Iris pigment epithelial cell (primary cell): ENCODE measurements around the gene GRM3.

ENCODE experiments used
- DNase-seq: peaks from one replicate; pipeline ENCODE4 v3.0.0-alpha.2; 2011; ENCODE audit warnings: low read depth

Gene GRM3

DNA sequence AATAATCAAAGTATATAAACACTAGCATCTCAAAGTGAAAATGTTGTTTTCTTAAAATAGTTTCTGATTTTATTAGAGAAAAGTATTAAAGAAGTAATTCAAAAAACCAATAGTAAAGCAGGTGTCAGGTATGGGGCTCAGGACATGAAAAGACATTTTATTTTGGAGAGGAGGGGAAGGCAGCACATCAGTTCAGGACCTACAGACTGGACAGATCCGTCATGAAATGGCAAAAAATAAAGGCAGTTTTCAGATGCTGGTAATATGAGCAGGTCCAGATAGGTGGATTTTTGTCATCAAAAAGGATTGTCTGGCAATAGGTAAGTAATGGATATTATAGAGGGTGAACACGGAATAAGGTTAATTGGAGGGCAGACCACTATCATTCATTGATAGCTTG, 49.0 kb downstream of the GRM3 start:
- DNase-seq = no peak

DNA sequence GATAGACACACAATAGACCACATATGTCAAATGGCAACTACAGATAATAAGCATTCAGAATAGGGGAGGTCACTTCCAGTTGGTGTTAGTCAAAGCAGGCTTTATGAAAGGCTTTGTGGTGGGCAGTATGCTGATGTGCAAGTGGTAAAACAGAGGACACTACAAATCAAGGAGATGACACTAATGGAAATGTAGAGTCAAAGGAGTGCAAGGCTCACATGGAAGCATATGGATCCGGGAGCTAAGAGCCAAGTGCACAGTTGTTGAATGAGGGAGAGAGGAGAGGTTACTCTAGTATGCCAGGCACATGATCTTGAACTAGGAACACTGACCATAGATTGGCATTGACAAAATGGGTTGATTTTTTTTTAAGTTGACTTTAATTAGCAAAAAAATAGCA, 62.7 kb downstream of the GRM3 start:
- DNase-seq = no peak

DNA sequence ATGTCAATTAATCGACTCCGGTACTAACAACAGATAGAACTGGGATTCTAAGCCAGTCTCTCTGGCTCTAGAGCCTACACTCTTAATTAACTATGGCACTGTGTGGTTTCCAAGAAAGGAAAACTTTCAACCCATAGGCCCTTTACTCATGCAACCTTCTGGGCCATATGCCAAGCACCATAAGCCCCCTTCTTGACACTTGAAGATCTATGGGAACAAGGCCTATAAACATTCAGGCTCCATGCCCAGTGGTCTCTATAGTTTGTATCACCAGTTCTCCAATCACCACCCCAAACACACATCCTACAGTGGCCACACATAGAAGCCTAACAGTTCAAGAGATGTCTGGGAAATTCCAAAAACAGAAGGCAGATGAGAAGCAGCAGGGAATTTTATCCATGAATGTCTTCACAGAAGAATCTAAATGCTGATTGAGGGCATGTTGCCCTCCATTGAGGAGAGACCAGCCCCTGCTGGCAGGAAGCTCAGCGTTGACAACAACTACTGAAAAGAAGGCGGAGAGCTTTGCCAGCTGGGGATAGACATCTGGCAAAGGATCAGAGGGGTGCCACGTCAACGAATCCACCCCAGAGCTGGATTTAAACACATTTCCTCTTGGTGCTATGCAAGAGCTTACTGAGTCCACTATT, 64.4 kb downstream of the GRM3 start:
- no peak for DNase-seq

DNA sequence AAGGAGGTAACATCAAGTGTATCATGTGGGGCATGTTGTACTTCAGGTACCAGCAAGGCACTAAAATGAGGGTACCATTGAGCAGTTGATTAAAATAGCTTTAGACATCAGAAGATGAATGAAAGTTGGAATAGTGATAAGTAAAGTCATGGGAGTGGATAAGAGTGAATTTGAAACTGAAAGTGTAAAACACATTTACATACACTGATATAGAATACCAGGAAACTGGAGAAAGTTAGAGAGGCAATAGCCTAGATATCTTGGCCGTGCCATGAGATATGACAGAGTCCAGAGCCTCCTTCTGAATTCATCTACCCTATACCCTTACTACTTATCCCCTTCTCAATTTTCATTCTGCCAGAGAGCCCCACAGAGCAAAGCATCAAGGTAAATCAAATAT, 76.6 kb downstream of the GRM3 start:
- DNase-seq = no peak

DNA sequence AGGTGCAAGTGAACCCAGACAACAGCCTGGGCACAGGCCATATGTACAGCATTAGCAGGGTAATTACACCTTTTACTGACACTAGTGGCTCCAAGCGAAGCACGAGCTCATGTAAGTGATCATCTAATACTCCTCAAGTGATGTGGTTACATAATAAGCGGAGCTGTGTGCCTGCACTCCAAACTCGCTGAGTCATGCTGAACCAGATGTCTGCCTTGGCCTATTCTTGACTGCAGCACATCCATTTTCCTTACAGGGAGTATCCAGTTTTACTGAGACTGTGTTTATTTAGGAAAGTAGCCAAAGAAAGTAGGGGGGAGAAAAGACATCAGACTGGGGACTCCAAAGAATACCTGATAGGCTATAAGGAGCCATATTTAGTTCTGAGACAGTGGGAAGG, 90.1 kb downstream of the GRM3 start:
- DNase-seq = peak; percentile 8

DNA sequence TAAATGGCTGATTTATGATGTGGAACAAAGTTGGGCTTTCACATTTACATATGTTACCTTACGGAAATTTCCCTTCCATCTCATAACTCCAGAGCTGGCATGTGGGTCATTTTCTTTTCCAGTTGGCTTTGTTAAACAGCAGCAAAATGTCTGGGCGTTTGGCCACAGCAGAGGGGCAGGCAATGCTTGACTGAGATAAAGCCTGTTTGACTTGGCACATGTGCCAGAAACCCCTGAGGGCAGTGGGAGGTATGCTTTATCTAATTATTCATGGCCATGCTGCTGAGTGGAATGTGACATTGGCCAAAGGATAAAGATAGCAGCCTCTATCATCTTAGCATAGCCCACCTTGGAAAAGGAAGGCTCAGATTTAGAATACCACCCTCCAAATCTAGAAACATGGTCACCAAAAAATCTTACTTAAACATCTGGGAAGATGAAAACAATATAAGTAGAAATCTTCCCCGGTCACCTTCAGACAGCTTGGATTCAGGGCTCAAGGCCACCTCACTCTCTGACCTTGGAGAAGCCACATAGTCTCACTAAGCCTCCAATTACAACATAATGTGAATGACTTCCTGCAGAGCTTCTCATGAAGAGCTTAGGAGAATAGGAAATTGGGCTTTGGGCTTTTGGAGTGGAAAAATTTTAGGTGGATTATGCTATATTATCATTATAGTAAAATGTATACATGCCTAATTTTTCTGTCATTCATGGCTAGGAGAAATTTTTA, 101.5 kb downstream of the GRM3 start:
- DNase-seq = no peak

DNA sequence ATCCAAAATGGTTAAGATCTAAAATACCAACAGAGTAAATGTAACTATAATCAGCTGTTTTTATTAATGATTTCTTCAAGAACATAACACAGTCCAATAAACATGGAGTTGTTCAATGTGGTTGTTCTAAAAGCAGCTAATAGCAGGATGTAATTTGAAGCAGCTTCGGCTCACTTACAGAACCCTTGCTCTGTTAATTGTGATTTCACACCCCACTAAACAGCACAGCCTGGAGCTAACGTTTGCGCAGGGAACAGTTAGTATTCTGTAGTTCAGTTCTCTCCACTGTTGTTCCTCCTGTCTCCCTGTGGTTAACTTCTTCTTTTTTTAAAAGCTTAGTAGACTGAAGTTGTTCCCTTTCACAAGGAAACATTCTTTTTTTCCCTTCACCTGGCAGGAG, 104.0 kb downstream of the GRM3 start:
- no peak for DNase-seq

DNA sequence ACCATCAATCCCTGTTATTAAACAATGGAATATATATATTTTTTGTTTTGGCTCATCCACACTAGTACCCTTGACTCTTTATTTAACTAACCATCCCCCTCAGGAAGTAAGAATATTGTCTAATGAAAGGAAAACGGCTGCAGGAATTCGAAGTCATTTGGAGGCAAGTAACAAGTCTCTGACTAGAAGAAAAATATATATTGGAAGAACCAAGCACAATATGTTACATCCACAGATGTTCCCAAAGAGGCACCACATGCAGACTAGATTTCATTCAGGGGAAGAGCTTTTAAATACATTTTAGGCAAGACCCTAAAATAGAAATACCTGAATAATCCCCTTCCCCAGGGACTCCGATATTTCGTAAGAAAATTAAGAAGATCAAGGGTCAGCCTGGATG, 104.5 kb downstream of the GRM3 start:
- no peak for DNase-seq

DNA sequence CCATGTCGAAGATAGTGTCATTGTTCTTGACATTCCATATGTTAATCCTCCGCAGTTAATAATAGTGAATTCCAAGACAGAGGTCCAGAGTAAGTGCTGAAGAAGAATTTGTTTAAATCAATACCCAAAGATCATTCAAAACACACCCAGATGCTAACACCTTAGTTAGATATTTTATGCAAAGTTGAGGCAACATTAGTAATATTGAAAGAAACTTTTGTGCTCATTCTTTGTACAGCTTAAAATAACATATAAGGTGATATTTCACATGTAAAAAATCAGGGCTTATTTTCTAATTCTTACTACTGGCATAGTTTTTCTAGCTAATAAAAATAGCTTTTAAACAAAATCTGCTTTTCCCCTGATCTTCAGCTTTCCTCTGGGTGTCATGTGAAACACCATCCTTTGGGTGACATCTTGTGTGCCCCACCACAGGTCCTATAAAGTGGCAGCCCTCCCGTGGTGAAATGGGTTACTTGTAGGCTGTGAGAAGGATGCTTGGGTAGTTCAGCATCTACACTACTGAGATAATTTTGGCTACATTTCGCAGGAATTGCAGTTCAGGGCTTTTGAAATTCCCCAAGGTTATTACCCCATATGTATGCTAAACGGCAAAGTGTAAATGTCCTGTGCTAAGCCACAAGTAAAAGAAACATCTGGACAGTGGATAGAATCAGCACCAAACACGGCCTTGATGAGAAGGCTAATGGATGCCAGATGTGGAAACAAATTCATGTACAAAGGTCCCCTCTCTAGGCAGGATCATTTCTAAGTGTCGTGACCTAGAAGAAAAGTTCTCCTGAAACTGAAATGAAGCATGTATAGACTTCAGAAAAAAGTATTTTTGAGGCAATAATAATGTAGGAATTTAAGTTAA, 105.4 kb downstream of the GRM3 start:
- DNase-seq = no peak

DNA sequence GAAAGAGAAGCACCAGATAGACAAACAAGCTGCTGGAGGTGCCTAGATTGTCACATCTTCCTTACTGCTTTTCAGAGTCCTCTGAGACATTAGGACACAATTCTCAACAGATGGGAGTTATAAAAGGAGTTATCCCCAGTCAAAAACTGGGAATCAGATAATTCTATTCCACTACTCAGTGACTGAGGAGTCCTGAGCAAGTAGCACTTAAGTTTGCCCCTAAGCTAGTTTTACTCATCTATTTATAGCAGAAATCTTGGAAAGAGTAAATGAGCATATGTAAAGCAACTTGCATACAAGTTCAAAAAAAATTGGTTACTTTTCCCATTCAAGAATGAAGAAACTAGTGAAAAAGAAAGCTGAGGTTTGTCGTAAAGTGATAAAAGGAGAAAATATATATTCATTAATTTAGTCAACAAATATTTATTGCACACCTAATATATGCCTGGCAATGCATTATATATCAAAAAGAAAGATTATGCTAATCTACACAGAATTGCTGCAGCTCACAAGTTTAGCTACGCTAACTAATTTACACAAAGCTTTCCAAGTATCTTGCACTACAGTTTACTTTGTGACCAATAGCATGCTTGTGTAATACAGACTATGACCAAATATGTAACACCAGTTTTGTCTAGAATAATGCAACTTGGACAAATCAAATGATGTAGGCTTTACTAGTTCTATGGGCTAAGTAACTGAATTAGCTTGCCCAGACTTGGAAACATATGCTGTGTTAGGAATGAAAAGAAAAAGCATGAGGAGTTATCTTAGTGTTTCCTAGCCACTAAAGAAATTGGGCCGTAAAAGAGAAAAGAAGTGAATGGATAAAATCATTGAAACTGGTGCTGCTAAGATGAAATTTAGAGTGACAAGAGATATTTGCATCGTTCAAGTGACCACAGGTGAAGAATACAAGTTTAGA, 106.3 kb downstream of the GRM3 start:
- no peak for DNase-seq

DNA sequence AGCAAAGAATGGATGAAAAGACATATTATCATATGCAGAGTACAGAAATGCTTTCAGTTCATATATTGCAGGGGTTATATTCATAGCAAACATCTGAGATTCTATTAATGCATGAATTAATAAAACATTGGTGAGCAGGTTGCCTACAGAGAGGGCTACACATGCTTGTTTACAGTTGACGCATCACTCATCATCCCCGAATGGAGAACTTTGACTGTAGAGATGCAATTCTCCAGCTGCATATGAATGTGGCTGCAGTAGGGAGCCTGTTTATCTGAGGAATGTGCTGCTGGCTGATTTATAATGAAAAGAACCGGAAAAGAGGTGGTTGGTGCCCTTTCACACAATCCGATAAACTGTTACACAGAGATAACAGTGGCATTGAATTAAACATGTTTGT, 116.5 kb downstream of the GRM3 start:
- DNase-seq = no peak

DNA sequence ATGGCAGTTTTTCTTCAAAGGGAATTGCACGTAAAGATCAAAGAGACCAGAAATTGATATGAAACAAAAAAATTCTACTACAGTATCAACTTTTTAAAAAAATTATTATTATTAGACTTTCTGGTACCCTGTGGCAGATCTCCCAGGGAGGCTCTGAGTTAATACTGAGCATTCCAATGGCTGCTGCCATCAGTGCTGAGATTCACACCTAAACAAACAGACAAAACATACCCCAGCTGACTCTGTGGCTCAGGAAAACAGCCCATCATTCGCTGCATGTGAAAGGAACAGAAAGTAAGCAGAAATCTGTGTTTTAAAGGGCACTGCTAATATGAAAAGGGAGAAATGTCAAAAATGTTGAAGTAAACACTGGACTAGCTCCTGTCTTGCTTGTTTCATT, 118.4 kb downstream of the GRM3 start:
- no peak for DNase-seq

DNA sequence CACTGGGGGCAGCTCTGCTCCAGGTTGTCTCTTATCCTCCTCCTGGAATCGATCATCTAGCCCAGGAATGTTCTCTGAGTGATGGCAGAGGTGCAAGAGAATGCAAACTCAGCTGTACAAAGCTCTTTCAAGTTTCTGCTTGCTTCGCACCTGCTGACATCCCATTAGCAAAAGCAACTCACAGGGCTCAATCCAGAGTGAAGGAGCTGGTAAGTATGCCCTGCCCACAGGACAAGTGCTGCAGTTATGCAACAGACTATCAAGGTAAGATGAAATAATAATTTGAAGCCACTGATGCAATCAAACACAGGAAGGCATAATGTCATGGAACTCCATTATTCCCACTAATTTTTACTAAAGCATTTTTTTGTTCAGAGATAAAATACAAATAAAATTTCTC, 122.2 kb downstream of the GRM3 start:
- no peak for DNase-seq

DNA sequence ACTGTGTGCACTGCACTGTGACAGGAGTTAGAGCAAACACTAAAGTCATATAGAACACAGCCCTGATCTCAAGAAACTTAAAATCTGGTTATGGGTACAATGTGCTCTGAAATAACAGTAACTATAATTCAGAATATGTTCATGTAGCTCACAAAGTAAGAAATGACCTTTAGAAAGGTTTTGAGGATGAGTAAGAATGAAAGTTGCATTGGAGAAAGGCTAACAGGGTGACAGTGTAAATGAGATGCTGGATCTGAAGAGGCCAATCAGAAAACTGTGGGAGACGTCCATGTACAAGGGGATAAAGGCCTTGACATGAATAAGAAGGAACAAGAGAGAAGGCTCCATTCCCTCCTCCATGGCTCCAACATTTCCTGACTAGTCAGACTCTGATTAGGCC, 124.7 kb downstream of the GRM3 start:
- DNase-seq = no peak

DNA sequence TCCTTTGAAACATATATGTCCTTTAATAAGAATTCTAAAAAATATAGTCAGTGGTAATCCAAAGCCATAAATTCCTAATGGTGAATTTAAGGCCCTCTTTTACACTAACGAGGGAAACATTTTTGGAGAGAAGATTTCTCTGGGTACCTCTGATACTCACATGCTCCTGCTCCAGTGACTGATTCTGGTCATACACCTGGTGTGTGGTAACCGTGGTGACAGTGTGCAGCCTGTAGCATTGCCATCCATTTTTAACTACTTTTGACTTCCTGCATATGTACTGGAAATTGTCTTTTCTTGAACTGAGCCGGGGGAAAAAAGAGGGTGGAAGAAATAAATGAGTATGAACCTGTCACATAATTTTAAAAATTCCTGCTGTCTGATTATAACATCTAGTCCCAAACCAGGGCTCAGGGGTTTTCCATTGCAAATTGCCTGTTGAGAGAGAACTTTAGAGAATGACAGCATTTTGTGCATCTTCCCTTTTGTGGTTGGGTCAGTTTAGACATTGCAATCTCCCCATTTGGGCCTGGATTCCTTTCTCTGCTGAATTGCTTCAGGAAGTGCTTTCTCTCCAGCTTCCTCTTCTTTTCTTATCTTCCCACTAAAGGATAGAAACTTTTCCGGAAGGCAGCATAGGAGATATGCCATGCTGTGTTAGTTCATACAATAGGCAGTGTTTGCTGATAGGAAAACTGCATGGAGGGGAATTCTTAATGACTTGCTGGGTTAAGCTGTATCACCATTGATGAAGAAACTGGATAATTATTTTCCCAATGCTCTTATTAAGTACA, 125.5 kb downstream of the GRM3 start:
- no peak for DNase-seq

DNA sequence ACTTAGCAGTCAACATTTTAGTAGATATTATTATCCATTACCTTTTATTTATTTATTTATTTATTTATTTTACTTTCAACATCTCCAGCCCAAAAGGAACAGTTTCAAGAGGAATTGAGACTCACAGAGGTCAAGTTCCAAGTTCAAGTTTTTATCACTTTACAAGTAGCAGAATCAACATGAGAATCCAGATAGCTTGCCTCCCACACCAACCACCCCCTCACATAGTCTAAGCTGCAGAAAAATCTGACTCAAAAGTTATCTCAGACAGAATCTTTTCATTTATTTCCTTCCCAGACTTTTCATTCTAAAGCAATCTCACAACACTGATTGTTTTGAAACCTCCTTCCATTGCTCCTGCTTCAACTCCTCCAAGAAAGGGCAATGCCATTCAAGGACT, 129.6 kb downstream of the GRM3 start:
- no peak for DNase-seq

DNA sequence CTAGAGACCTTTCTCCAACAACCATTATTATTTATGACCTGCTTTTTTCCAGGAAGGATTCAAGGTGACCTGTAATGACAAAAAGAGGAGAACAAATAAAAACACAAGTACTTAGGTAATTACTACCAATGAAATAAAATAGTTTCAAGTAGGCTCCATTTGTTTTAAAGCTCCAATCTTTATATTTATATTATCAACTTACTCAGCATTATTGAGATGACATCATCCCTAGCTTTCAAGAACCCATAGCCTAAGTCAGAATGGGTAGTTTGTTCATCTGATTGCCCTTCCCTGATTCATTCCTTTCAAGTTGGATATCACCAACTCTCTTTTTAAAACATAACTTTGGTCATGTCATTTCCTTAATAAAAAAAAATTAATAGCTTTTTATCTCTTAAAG, 131.5 kb downstream of the GRM3 start:
- no peak for DNase-seq

DNA sequence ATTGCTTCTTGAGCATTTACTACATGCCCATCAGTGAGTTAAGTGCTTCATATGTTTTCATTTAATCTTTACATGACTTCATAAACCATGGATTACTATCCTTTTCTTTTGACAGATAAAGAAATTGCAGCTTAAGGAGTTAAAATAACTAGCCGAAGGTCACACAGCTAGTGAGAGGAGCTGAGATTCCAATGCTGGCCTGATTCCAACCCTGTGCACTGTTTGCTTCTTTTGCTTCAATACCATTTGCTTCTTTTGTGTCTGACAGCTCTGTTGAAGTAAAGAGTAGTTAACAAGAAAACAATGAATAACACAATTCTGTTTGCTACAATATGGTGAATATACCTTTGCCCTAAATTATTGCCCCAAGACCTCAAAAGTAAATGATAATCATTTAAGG, 132.4 kb downstream of the GRM3 start:
- no peak for DNase-seq

DNA sequence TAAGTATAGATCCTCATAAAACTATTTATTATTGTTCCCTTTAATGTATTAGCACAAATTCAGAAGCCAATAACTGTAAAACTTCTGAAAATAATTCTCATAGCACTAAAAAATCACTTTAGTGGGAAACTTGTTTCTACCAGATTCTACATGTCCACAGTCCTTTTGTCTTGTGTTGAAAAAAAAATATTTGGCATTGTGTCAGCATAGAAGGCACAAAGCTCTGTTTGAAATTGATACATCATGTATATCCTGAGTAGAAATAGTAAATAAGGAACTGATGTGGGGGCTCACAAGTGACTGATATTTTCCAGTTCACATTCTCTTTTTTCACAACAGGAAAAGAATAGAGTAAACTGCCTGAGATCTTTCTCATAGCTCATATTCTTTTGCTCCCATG, 134.6 kb downstream of the GRM3 start:
- DNase-seq = no peak

DNA sequence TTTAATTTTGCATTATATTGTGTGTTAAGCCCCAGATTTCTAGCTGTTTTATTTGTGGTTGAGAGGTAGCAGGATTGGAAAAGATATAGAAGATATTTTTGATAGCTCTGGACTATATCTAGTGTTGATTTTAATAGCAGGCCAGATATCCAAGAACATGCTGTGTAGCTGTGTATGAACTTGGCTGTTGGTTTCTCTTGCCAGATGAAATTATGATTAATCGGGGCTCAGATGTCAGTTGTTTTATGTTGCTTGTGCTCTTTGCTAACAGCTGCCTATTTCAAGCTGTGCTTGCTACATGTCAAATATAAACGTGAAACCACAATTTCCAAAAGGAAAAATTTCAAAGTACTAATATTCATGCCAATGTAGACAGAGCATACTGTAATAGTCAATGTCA, 141.1 kb downstream of the GRM3 start:
- no peak for DNase-seq

DNA sequence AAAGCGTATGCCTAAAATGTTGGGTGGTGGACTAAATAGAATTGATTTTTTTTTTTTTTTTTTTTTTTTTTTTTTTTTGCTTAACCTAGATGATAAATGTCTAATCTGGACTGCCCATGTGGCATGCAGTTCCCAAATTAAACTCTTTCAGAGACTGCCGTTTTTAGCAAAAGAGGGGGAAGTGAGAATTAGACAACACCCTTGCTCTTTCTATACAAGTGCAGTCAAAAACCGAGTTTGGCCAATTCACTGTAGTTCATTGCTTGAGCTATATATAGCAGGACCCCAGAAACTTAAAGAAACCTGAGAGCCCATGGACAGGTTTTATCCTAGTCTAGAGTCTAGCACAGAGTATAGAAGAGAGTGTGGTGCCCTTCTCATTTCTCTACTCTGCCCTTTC, 141.9 kb downstream of the GRM3 start:
- no peak for DNase-seq
